HepG2 (cell line): ENCODE results near the gene TCF25. TPM values are rescaled to one million over a fixed set of nuclear protein-coding genes. Genes with fewer than 3 reads are reported as not detected.

ENCODE experiments used
- ADNP ChIP-seq: sonication (generic); formaldehyde crosslinking; IDR thresholded peaks from 2 replicates; pipeline ENCODE4 v1.4.0; 2020; ENCODE audit warnings: missing genetic modification reagents
- ASH2L ChIP-seq: fragments of 300-600, 200-600 bp; sonication (generic); IDR thresholded peaks from 2 replicates; pipeline ENCODE4 v1.7.0; 2017; ENCODE audit warnings: low read depth, mild to moderate bottlenecking, moderate library complexity, mixed read lengths, low read length; ENCODE audit not compliant: insufficient read length
- FOXJ3 ChIP-seq: sonication (generic); formaldehyde crosslinking; IDR thresholded peaks from 2 replicates; pipeline ENCODE4 v1.4.0; 2020; ENCODE audit warnings: missing genetic modification reagents, mild to moderate bottlenecking, borderline replicate concordance
- MAF1 ChIP-seq: sonication (generic); formaldehyde crosslinking; IDR thresholded peaks from 2 replicates; pipeline ENCODE4 v1.5.0; 2020; ENCODE audit warnings: missing genetic modification reagents, borderline replicate concordance
- MAFK ChIP-seq, 2 experiments: IDR thresholded peaks in 1 of 2; conservative IDR thresholded peaks in 1 of 2; 2 replicates each; pipeline ENCODE4 v1.6.1; 2011; ENCODE audit warnings: improper control_type of control experiment in 2 of 2, low read length in 2 of 2
- MBNL3 ChIP-seq: fragments of 250-450 bp; sonication (Bioruptor Pico); conservative IDR thresholded peaks from 2 replicates; pipeline ENCODE4 v1.8.0; 2022; ENCODE audit warnings: mild to moderate bottlenecking, inconsistent platforms
- POLR2AphosphoS5 ChIP-seq: IDR thresholded peaks from 2 replicates; pipeline ENCODE4 v1.6.1; 2012; ENCODE audit warnings: low read depth, low read length
- RNF2 ChIP-seq: fragments of 450-650 bp; conservative IDR thresholded peaks from 2 replicates; pipeline ENCODE4 v1.6.1; 2016; ENCODE audit warnings: low read depth
- ZKSCAN1 ChIP-seq: fragments of 150-350 bp; IDR thresholded peaks from 2 replicates; pipeline ENCODE4 v1.6.1; 2014; ENCODE audit warnings: low read length
- ZNF180 ChIP-seq: sonication (generic); formaldehyde crosslinking; IDR thresholded peaks from 2 replicates; pipeline ENCODE4 v1.4.0; 2020; ENCODE audit warnings: low read depth, missing genetic modification reagents, borderline replicate concordance
- ZNF253 ChIP-seq: sonication (generic); formaldehyde crosslinking; IDR thresholded peaks from 2 replicates; pipeline ENCODE4 v1.8.0; 2022; ENCODE audit warnings: mild to moderate bottlenecking, missing genetic modification reagents, borderline replicate concordance
- ZNF263 ChIP-seq: sonication (generic); formaldehyde crosslinking; IDR thresholded peaks from 2 replicates; pipeline ENCODE4 v1.4.0; 2020; ENCODE audit warnings: missing genetic modification reagents
- ZNF354B ChIP-seq: sonication (generic); formaldehyde crosslinking; IDR thresholded peaks from 2 replicates; pipeline ENCODE4 v1.8.0; 2022; ENCODE audit warnings: mild to moderate bottlenecking, missing genetic modification reagents
- ZNF709 ChIP-seq: sonication (generic); formaldehyde crosslinking; IDR thresholded peaks from 2 replicates; pipeline ENCODE4 v1.5.0; 2020; ENCODE audit warnings: mild to moderate bottlenecking, missing genetic modification reagents
- ZNF773 ChIP-seq: sonication (generic); formaldehyde crosslinking; IDR thresholded peaks from 2 replicates; pipeline ENCODE4 v1.4.0; 2020; ENCODE audit warnings: missing genetic modification reagents, borderline replicate concordance
- ZNF780A ChIP-seq: sonication (generic); formaldehyde crosslinking; IDR thresholded peaks from 2 replicates; pipeline ENCODE4 v1.8.0; 2022; ENCODE audit warnings: mild to moderate bottlenecking, missing genetic modification reagents, moderate library complexity
- ZSCAN21 ChIP-seq: sonication (generic); formaldehyde crosslinking; IDR thresholded peaks from 2 replicates; pipeline ENCODE4 v1.8.0; 2022; ENCODE audit warnings: mild to moderate bottlenecking, missing genetic modification reagents, moderate library complexity, borderline replicate concordance
- ZSCAN9 ChIP-seq: IDR thresholded peaks from 2 replicates; pipeline ENCODE4 v1.6.1; 2016; ENCODE audit warnings: borderline replicate concordance
- polyA plus RNA-seq, 8 experiments: library from polyadenylated mRNA; depleted of rRNA in 3 of 8; stranded (reverse) in 7 of 8; unstranded in 1 of 8; fragments of >200 nt; fragmentation: Illumina TruSeq in 4 of 8; extraction: Trizol in 4 of 8; gene quantifications; 2 replicates each; pipeline versions ENCODE4 v1.2.1 to v1.2.3, GENCODE V29; 2011 to 2016; ENCODE audit warnings: low read depth in 4 of 8, missing spikeins in 1 of 8, mixed read lengths in 1 of 8; ENCODE audit not compliant: insufficient read depth in 1 of 8
- total RNA-seq, 5 experiments: library from RNA; depleted of rRNA; stranded (reverse); fragments of >200 nt; fragmentation: Illumina TruSeq; extraction: Trizol; gene quantifications; 2 replicates each; pipeline ENCODE4 v1.2.3, GENCODE V29; 2016; ENCODE audit warnings: low read depth in 1 of 5
- TF ChIP-seq, protein P1 (sequence below): sonication (generic); formaldehyde crosslinking; IDR thresholded peaks from 2 replicates; pipeline ENCODE4 v1.8.0; 2022; ENCODE audit warnings: low read depth, missing genetic modification reagents
- TF ChIP-seq, protein P2 (sequence below): sonication (generic); formaldehyde crosslinking; IDR thresholded peaks from 2 replicates; pipeline ENCODE4 v1.4.0; 2020; ENCODE audit warnings: missing genetic modification reagents
- TF ChIP-seq, protein P3 (sequence below): sonication (generic); formaldehyde crosslinking; IDR thresholded peaks from 2 replicates; pipeline ENCODE4 v1.4.0; 2020; ENCODE audit warnings: missing genetic modification reagents, borderline replicate concordance
- TF ChIP-seq, protein P4 (sequence below): fragments of 450-650 bp; IDR thresholded peaks from 2 replicates; pipeline ENCODE4 v1.6.1; 2016

The TCF25 gene
- total and polyA plus RNA-seq, 2 of the 13 experiments (the other 11 are each of a cell fraction or from before 2014, with no cell fraction given), result 138 to 206 TPM

DNA sequence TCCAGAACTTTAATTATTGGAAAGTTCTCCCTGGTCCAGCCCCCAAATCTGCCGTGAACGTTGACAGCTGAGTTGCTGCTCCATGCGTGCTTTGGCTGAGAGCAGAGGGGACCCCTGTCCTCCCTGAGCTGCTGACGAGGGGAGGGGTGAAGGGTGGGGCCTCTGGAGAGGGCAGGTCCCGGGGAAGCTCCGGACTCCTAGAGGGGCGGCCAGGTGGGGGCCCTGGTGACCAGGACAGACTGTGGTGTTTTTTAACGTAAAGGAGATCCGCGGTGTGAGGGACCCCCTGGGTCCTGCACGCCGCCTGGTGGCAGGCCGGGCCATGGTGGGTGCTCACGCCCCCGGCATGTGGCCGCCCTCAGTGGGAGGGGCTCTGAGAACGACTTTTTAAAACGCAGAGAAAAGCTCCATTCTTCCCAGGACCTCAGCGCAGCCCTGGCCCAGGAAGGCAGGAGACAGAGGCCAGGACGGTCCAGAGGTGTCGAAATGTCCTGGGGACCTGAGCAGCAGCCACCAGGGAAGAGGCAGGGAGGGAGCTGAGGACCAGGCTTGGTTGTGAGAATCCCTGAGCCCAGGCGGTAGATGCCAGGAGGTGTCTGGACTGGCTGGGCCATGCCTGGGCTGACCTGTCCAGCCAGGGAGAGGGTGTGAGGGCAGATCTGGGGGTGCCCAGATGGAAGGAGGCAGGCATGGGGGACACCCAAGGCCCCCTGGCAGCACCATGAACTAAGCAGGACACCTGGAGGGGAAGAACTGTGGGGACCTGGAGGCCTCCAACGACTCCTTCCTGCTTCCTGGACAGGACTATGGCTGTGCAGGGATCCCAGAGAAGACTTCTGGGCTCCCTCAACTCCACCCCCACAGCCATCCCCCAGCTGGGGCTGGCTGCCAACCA lies 45.3 kb downstream of the TCF25 start, which contains the start of gene MC1R (continued):
- TF ChIP-seq ZNF780A (CRISPR knock-in tag) (0 out of 2 replicates have a peak, but pooled peaks have one; percentile 21), ZKSCAN1 (no peak), MAF1 (no peak), ZNF253 (CRISPR knock-in tag) (peak; percentile 61; the same call in 1 of the 2 replicates), ASH2L (peak; percentile 17), ZSCAN9 (CRISPR knock-in tag) (peak; percentile 96; the same call in 1 of the 2 replicates), ZNF180 (CRISPR knock-in tag) (no peak), ZNF773 (CRISPR knock-in tag) (no peak), MAFK (conservative IDR thresholded peaks at IDR 0.05 in 1 of 2, IDR thresholded peaks at IDR 0.05 in 1 of 2; ENCODE audit: low read length in 2 of 2) (no peak), MBNL3 (CRISPR knock-in tag) (no peak), ZNF354B (CRISPR knock-in tag) (no peak), ZNF709 (CRISPR knock-in tag) (no peak), FOXJ3 (CRISPR knock-in tag) (no peak), POLR2AphosphoS5 (peak; percentile 88), ADNP (no peak), ZNF263 (no peak; the same call in 1 of the 2 replicates), RNF2 (peak; percentile 51; the same call in 1 of the 2 replicates), ZSCAN21 (CRISPR knock-in tag) (peak; percentile 72; the same call in 1 of the 2 replicates)
- TF ChIP-seq, protein P1, sequence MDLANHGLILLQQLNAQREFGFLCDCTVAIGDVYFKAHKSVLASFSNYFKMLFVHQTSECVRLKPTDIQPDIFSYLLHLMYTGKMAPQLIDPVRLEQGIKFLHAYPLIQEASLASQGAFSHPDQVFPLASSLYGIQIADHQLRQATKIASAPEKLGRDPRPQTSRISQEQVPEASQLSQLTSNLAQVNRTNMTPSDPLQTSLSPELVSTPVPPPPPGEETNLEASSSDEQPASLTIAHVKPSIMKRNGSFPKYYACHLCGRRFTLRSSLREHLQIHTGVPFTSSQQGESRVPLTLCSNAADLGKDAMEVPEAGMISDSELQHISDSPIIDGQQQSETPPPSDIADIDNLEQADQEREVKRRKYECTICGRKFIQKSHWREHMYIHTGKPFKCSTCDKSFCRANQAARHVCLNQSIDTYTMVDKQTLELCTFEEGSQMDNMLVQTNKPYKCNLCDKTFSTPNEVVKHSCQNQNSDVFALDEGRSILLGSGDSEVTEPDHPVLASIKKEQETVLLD (CRISPR knock-in tag), result no peak
- TF ChIP-seq, protein P2, sequence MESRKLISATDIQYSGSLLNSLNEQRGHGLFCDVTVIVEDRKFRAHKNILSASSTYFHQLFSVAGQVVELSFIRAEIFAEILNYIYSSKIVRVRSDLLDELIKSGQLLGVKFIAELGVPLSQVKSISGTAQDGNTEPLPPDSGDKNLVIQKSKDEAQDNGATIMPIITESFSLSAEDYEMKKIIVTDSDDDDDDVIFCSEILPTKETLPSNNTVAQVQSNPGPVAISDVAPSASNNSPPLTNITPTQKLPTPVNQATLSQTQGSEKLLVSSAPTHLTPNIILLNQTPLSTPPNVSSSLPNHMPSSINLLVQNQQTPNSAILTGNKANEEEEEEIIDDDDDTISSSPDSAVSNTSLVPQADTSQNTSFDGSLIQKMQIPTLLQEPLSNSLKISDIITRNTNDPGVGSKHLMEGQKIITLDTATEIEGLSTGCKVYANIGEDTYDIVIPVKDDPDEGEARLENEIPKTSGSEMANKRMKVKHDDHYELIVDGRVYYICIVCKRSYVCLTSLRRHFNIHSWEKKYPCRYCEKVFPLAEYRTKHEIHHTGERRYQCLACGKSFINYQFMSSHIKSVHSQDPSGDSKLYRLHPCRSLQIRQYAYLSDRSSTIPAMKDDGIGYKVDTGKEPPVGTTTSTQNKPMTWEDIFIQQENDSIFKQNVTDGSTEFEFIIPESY, result peak; percentile 85
- TF ChIP-seq, protein P3, sequence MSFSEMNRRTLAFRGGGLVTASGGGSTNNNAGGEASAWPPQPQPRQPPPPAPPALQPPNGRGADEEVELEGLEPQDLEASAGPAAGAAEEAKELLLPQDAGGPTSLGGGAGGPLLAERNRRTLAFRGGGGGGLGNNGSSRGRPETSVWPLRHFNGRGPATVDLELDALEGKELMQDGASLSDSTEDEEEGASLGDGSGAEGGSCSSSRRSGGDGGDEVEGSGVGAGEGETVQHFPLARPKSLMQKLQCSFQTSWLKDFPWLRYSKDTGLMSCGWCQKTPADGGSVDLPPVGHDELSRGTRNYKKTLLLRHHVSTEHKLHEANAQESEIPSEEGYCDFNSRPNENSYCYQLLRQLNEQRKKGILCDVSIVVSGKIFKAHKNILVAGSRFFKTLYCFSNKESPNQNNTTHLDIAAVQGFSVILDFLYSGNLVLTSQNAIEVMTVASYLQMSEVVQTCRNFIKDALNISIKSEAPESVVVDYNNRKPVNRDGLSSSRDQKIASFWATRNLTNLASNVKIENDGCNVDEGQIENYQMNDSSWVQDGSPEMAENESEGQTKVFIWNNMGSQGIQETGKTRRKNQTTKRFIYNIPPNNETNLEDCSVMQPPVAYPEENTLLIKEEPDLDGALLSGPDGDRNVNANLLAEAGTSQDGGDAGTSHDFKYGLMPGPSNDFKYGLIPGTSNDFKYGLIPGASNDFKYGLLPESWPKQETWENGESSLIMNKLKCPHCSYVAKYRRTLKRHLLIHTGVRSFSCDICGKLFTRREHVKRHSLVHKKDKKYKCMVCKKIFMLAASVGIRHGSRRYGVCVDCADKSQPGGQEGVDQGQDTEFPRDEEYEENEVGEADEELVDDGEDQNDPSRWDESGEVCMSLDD (CRISPR knock-in tag), result no peak
- TF ChIP-seq, protein P4, sequence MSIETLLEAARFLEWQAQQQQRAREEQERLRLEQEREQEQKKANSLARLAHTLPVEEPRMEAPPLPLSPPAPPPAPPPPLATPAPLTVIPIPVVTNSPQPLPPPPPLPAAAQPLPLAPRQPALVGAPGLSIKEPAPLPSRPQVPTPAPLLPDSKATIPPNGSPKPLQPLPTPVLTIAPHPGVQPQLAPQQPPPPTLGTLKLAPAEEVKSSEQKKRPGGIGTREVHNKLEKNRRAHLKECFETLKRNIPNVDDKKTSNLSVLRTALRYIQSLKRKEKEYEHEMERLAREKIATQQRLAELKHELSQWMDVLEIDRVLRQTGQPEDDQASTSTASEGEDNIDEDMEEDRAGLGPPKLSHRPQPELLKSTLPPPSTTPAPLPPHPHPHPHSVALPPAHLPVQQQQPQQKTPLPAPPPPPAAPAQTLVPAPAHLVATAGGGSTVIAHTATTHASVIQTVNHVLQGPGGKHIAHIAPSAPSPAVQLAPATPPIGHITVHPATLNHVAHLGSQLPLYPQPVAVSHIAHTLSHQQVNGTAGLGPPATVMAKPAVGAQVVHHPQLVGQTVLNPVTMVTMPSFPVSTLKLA, result peak; percentile 40; the same call in 1 of the 2 replicates
